ENCODE data around the gene OR10X1. TPM values are rescaled to one million over a fixed set of nuclear protein-coding genes. Genes with fewer than 3 reads are reported as not detected.

OR10X1 gene
- total RNA-seq = not detected
- not detected for polyA plus RNA-seq
- long read RNA-seq, donor 1 = 0 reads
- long read RNA-seq, donor 2 = 0 reads
- long read RNA-seq, donor 3 = 0 reads

GRCh38 chr1:158579733-158580132, at the start of gene OR10X1:
OR10X1 (minus strand) TSS chr1:158579899; CDS start chr1:158579899, 0 bp downstream.
- Histone ChIP-seq H3K27ac (no peak within 1 kb of the TSS), H3K4me1 (no peaks in the 10 kb centered on the region), H3K36me3 (no peaks in the 10 kb centered on the region), H3K9me3 (no peaks in the 10 kb centered on the region), H3K27me3 (no peaks in the 10 kb centered on the region), H3K4me3 (no peak within 1 kb of the TSS)
- WGBS, 2 donors = 79 to 83% methylated on average over 1 of the region's 1 CpG
- DNase-seq (no peak), ATAC-seq (no peak)
- intact Hi-C loops (cut with DNase I) = no loop called here
- TF ChIP-seq CTCF (IDR thresholded peaks at IDR 0.05) = no peak

GRCh38 chr1:158613764-158614163, 34.1 kb upstream of the OR10X1 start:
- H3K4me1 ChIP-seq = no peaks in the 10 kb centered on the region

GRCh38 chr1:158611916-158612315, 32.2 kb upstream of the OR10X1 start:
- no peak for TF ChIP-seq CTCF (IDR thresholded peaks at IDR 0.05)
- no peak overlapping the region for H3K4me3 ChIP-seq
- no peak for DNase-seq

More at GRCh38 chr1:158613764-158614163, 34.1 kb upstream of the OR10X1 start:
- no peaks in the 10 kb centered on the region for H3K36me3 ChIP-seq
- H3K4me3 ChIP-seq = no peak overlapping the region
- H3K27me3 ChIP-seq = no peaks in the 10 kb centered on the region
- WGBS, 2 donors = 90 to 95% methylated on average over 3 of the region's 3 CpGs
- intact Hi-C loops (cut with DNase I) = no loop called here
- TF ChIP-seq CTCF (IDR thresholded peaks at IDR 0.05) = no peak
- DNase-seq (no peak), ATAC-seq (no peak)
- no peak overlapping the region for H3K27ac ChIP-seq
- H3K9me3 ChIP-seq = no peaks in the 10 kb centered on the region

GRCh38 chr1:158607296-158607695, 27.6 kb upstream of the OR10X1 start:
- DNase-seq = no peak
- no peaks in the 10 kb centered on the region for H3K27me3 ChIP-seq
- no peak overlapping the region for H3K27ac ChIP-seq
- intact Hi-C loops (cut with DNase I) = no loop called here
- no peak overlapping the region for H3K4me3 ChIP-seq
- no peaks in the 10 kb centered on the region for H3K9me3 ChIP-seq
- WGBS, 2 donors = 85 to 95% methylated on average over 1 of the region's 1 CpG
- TF ChIP-seq CTCF (IDR thresholded peaks at IDR 0.05) = no peak
- ATAC-seq = no peak
- H3K4me1 ChIP-seq = no peaks in the 10 kb centered on the region
- no peaks in the 10 kb centered on the region for H3K36me3 ChIP-seq

More at GRCh38 chr1:158611916-158612315, 32.2 kb upstream of the OR10X1 start:
- H3K27me3 ChIP-seq = no peaks in the 10 kb centered on the region
- H3K36me3 ChIP-seq = no peaks in the 10 kb centered on the region
- WGBS, 2 donors = 57 to 60% methylated on average over 3 of the region's 3 CpGs
- H3K4me1 ChIP-seq = no peaks in the 10 kb centered on the region
- no peak overlapping the region for H3K27ac ChIP-seq
- no peak for ATAC-seq
- intact Hi-C loops (cut with DNase I) = no loop called here
- H3K9me3 ChIP-seq = no peaks in the 10 kb centered on the region

All from heart right ventricle (tissue), 16 donors.